HG03066 (cell line): ENCODE results near the gene CRYBA2.

ENCODE experiments used
- ATAC-seq: cut with Tn5 transposase; IDR thresholded peaks from one replicate; pipeline ENCODE4 v1.9.1; 2021; ENCODE audit warnings: low read depth; ENCODE audit not compliant: unreplicated experiment

CRYBA2 gene

GRCh38 chr2:218983263-218983933 lies 9.8 kb downstream of the CRYBA2 start:
- no peak for ATAC-seq

DNA sequence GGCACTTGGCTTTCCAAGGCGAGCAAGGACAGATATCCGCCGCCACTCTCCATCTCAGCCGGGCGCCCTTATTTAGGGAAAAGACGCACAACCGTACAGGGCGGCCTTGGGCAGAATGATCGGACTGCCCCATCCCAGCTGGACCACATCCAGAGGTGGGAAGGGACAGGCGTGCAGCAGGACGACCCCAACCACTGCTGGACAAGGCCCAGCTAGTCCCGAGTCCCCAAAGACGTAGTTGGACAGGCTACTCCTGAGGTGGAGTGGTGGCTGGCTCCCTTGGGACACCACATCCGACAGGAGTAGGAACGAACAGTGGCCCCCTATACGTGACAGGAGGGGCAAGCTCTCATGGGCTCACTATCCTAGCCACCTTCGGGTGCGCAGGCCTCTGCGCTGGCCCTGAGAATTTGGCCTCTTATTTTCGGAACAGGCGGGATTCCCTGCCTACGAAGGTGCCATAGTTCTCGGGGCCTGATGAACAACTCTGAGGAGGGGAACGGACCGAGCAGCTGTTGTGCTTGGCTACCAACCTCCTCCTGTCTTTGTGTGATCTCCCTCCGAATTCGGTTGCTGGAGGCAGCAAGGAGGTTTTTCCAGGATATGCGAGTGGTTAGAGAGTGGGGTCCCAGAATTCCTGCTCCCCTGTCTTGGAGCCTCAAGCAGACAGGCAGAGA lies 10.5 kb downstream of the CRYBA2 start:
- ATAC-seq, result no peak

GRCh38 chr2:218981881-218982585 lies 11.2 kb downstream of the CRYBA2 start:
- no peak for ATAC-seq

DNA sequence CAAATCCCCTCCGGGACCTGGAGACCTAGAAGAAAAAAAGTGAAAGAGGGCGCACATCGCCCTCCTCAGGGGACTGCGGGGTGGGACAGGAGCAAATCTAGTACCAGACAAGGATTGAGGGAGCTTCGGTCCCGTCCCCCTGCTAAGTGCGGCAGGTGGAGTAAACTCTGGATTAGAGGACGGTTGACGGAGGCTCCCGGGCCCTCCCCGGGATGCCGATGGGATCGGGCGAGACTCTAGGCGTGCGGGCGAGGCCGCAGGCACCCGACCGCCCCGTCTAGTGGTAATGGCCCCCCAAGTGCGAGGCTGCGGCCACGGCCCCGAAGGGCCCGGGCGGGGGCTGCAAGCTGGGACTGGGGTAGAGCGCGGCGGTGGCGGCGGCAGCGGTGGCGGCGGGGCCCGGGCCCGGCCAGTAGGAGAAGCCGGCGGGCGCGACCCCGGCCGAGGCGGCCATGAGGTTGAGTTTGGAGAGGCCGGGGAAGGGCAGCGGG lies 11.8 kb downstream of the CRYBA2 start:
- ATAC-seq, result no peak

GRCh38 chr2:218980735-218981389 lies 12.4 kb downstream of the CRYBA2 start:
- ATAC-seq, result no peak

DNA sequence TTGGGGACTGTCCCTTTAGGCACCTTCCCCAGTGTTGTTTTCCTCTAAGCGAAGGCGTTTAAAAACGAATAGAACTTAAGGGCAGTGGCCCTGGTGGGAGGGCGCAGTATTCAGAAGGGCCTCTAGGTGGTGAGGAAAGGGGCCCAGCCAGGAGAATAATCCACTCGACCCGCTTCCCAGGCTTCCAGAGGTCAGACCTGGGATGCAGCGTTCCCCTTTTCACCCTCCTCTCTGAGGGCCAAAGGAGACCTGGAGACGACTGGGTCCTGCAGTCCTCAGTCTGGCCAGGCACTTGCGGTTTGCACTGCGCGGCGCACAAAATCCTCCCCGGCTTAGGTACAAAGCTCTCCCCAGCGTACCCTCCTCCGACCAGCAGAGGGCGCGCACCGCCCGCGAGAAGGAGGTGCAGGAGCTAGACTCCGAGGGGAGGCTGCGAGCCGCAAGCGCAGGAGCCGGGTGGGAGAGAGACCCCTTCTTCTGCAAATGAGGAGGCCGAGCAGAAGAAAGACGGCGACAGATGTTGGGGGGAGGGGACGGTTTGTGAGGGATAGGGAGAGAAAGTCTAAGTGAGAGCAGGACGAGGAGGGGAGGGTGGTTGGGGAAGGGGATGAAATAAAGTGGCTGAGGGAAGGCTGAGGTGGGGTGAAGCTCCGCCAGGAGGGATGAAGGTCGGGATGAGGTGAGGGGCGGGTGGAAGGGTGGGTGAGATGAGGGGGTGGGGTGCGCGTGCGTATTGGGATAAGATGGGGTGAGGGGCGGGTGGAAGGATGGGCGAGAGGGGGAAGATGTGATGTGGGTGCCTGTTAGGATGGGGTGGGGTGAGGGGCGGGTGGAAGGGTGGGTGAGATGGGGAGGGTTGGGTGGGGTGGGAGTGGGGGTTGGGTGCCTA lies 13.1 kb downstream of the CRYBA2 start:
- ATAC-seq, result peak; percentile 93

- no peak for ATAC-seq
These were observed 18.0 kb downstream of the CRYBA2 start for GRCh38 chr2:218975060-218975777.

GRCh38 chr2:218970894-218971293 lies 22.3 kb downstream of the CRYBA2 start:
- no peak for ATAC-seq

DNA sequence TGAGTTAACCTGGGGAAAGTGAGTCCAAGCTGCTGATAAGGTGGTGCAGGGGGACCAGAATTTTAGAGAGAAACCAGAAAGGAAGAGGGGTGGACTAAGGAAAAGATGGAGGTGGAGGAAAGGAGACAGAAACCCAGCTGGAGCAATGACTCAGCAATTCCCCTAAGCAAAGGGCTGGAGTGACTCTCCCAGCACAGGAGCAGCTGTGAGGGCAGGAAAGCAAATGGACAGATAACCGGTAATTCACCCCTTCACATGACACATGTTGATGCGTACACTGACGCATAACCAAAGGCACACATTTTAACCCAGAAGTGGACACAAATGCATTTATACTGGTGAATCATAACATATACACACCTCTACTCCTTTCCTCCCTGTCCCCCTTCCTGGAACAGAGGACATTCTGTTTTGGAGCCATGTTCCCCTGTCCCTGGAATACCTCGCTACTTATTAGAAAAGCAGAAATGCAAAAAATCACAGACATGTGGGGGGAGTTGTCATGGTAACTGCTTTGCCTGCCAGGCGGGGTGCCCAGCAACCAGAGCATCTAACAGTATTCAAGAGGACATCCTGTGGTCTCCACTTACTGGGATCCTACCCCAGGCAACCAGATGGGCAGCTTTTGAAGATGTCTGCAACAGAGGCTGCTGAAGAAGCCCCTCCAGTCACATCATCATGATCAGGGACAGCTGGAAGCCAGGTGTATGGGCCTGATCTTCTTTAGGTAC lies 29.0 kb downstream of the CRYBA2 start:
- no peak for ATAC-seq

- ATAC-seq, result no peak
These were observed 29.6 kb downstream of the CRYBA2 start for GRCh38 chr2:218963601-218964000.

- ATAC-seq, result no peak
These were observed 30.2 kb downstream of the CRYBA2 start for GRCh38 chr2:218962859-218963492.

- no peak for ATAC-seq
These were observed 31.3 kb downstream of the CRYBA2 start for GRCh38 chr2:218961651-218962570.

GRCh38 chr2:218961229-218961628 lies 32.0 kb downstream of the CRYBA2 start:
- ATAC-seq, result no peak

GRCh38 chr2:218960309-218961165 lies 32.7 kb downstream of the CRYBA2 start:
- ATAC-seq, result no peak

- no peak for ATAC-seq
These were observed 33.4 kb downstream of the CRYBA2 start for GRCh38 chr2:218959761-218960308.

- peak; percentile 95 for ATAC-seq
These were observed 34.0 kb downstream of the CRYBA2 start, which contains the start of gene CDK5R2 for GRCh38 chr2:218959141-218959731. TSS of gene CDK5R2 (plus strand) at chr2:218959666. CDS start at chr2:218959821, 155 bp downstream.
